Small intestine (tissue), 7 donors: ENCODE results near the gene ERC2. TPM values are rescaled to one million over a fixed set of nuclear protein-coding genes. Genes with fewer than 3 reads are reported as not detected.

Experiments used
- DNase-seq, 2 donors: peaks; one replicate each; pipeline versions ENCODE4 v3.0.0 to v3.0.0-alpha.2; 2013
- FAIRE-seq: peaks from 2 replicates; lab custom pipeline; 2012; peaks lifted over from hg19 to GRCh38; lab: Jason Lieb, UNC
- H3K27ac ChIP-seq, 3 donors: one replicate each; pipeline ENCODE4 v1.5.1; 2013; ENCODE audit warnings: low read length in 2 of 3, mild to moderate bottlenecking in 2 of 3, control low read depth in 1 of 3, inconsistent platforms in 1 of 3, low read depth in 1 of 3, moderate library complexity in 1 of 3
- H3K27me3 ChIP-seq, 3 donors: one replicate each; pipeline ENCODE4 v1.6.1; 2013; ENCODE audit warnings: low read length in 3 of 3, inconsistent platforms in 1 of 3; ENCODE audit not compliant: control insufficient read depth in 3 of 3, insufficient read depth in 3 of 3
- H3K36me3 ChIP-seq, 3 donors: one replicate each; pipeline ENCODE4 v1.6.1; 2013; ENCODE audit warnings: low read length in 3 of 3, inconsistent platforms in 1 of 3, low read depth in 1 of 3, mild to moderate bottlenecking in 1 of 3, moderate library complexity in 1 of 3; ENCODE audit not compliant: control insufficient read depth in 3 of 3, insufficient read depth in 2 of 3
- H3K4me1 ChIP-seq, 3 donors: one replicate each; pipeline ENCODE4 v1.6.1; 2013; ENCODE audit warnings: low read length in 2 of 3, inconsistent platforms in 1 of 3, low read depth in 1 of 3, mild to moderate bottlenecking in 1 of 3, moderate library complexity in 1 of 3; ENCODE audit not compliant: control insufficient read depth in 3 of 3, insufficient read depth in 2 of 3
- H3K4me3 ChIP-seq, 3 donors: one replicate each; pipeline ENCODE4 v1.5.1; 2013; ENCODE audit warnings: low read length in 3 of 3, control low read depth in 1 of 3, inconsistent platforms in 1 of 3, low read depth in 1 of 3, mild to moderate bottlenecking in 1 of 3, moderate library complexity in 1 of 3
- H3K9me3 ChIP-seq, 2 donors: one replicate each; pipeline ENCODE4 v1.6.1; 2013; ENCODE audit warnings: low read depth in 1 of 2, low read length in 1 of 2; ENCODE audit not compliant: control insufficient read depth in 2 of 2, insufficient read depth in 1 of 2
- WGBS, 3 donors: extraction: QIAGEN DNeasy Blood & Tissue Kit; methylation state at CpG; one replicate each; pipeline ENCODE4 v1.1.7; 2013; 5-methylcytosine and 5-hydroxymethylcytosine counted together
- polyA plus RNA-seq, 4 donors: library from polyadenylated mRNA; stranded (reverse) in 3 of 4; unstranded in 1 of 4; fragments of 200-250 nt in 3 of 4; fragments of 120-200 nt in 1 of 4; gene quantifications; one replicate each; pipeline versions ENCODE4 v1.2.1 to v1.2.3, GENCODE V29; 2013
- donor health status: healthy with polysubstance abuse.
- donor health status: control.
- donor health status: control.
- donor health status: Bipolar disorder and iron deficiency.
- donor health status: healthy.

Gene ERC2
- polyA plus RNA-seq, 4 donors: 0.73 to 2.0 TPM; not detected in 2

GRCh38 chr3:55964491-55964985 lies 503.7 kb downstream of the ERC2 start:
- Histone ChIP-seq H3K9me3 (no peaks in the 10 kb centered on the region), H3K4me3 (no peak overlapping the region), H3K27ac (no peak overlapping the region), H3K36me3 (no peaks in the 10 kb centered on the region), H3K27me3 (no peaks in the 10 kb centered on the region), H3K4me1 (no peaks in the 10 kb centered on the region)
- DNase-seq: no peak
- WGBS, 3 donors: 44 to 53% (median 47%) methylated on average over 2 of the region's 2 CpGs
- FAIRE-seq: no peak

GRCh38 chr3:55963601-55964000 lies 504.7 kb downstream of the ERC2 start:
- FAIRE-seq: no peak

GRCh38 chr3:55959471-55960080 lies 508.7 kb downstream of the ERC2 start:
- no peaks in the 10 kb centered on the region for H3K4me1 ChIP-seq
- FAIRE-seq (no peak), DNase-seq (no peak)
- H3K27ac ChIP-seq: no peak overlapping the region
- no peak overlapping the region for H3K4me3 ChIP-seq
- no peaks in the 10 kb centered on the region for H3K36me3 ChIP-seq
- no peaks in the 10 kb centered on the region for H3K9me3 ChIP-seq
- no peaks in the 10 kb centered on the region for H3K27me3 ChIP-seq
- WGBS, 3 donors: 66 to 73% (median 71%) methylated on average over 7 of the region's 7 CpGs

More at GRCh38 chr3:55963601-55964000, 504.7 kb downstream of the ERC2 start:
- H3K4me1 ChIP-seq: no peaks in the 10 kb centered on the region
- no peaks in the 10 kb centered on the region for H3K27me3 ChIP-seq
- 74 to 79% (median 77%) methylated on average over 6 of the region's 6 CpGs for WGBS, 3 donors
- H3K36me3 ChIP-seq: no peaks in the 10 kb centered on the region
- no peak overlapping the region for H3K4me3 ChIP-seq
- no peaks in the 10 kb centered on the region for H3K9me3 ChIP-seq
- no peak overlapping the region for H3K27ac ChIP-seq
- no peak for DNase-seq

- DNase-seq: no peak
- 79 to 92% (median 85%) methylated on average over 8 of the region's 8 CpGs for WGBS, 3 donors
- Histone ChIP-seq H3K27me3 (no peaks in the 10 kb centered on the region), H3K9me3 (no peaks in the 10 kb centered on the region), H3K4me3 (no peak overlapping the region), H3K36me3 (no peaks in the 10 kb centered on the region), H3K27ac (no peak overlapping the region), H3K4me1 (no peaks in the 10 kb centered on the region)
- FAIRE-seq: no peak
These were observed 509.7 kb downstream of the ERC2 start for GRCh38 chr3:55958605-55959004.

- WGBS, 3 donors: 53 to 65% (median 59%) methylated on average over 4 of the region's 4 CpGs
- H3K27ac ChIP-seq: no peak overlapping the region
- no peak overlapping the region for H3K4me3 ChIP-seq
- H3K4me1 ChIP-seq: no peaks in the 10 kb centered on the region
- no peaks in the 10 kb centered on the region for H3K36me3 ChIP-seq
- DNase-seq: no peak
- H3K9me3 ChIP-seq: no peaks in the 10 kb centered on the region
- no peak for FAIRE-seq
- H3K27me3 ChIP-seq: no peaks in the 10 kb centered on the region
These were observed 512.3 kb downstream of the ERC2 start for GRCh38 chr3:55955891-55956477.

- FAIRE-seq (no peak), DNase-seq (no peak)
- Histone ChIP-seq H3K36me3 (no peaks in the 10 kb centered on the region), H3K9me3 (no peaks in the 10 kb centered on the region), H3K27ac (no peak overlapping the region), H3K4me1 (no peaks in the 10 kb centered on the region), H3K27me3 (no peaks in the 10 kb centered on the region), H3K4me3 (no peak overlapping the region)
- 50 to 54% (median 52%) methylated on average over 4 of the region's 4 CpGs for WGBS, 3 donors
These were observed 516.9 kb downstream of the ERC2 start for GRCh38 chr3:55951388-55951787.

- H3K36me3 ChIP-seq: no peaks in the 10 kb centered on the region
- DNase-seq (no peak), FAIRE-seq (no peak)
- H3K4me1 ChIP-seq: no peaks in the 10 kb centered on the region
- 68 to 79% (median 69%) methylated on average over 5 of the region's 5 CpGs for WGBS, 3 donors
- no peaks in the 10 kb centered on the region for H3K9me3 ChIP-seq
- no peak overlapping the region for H3K4me3 ChIP-seq
- no peaks in the 10 kb centered on the region for H3K27me3 ChIP-seq
- no peak overlapping the region for H3K27ac ChIP-seq
These were observed 520.9 kb downstream of the ERC2 start for GRCh38 chr3:55947406-55947805.

GRCh38 chr3:55946574-55947160 lies 521.6 kb downstream of the ERC2 start:
- WGBS, 3 donors: 78 to 79% (median 78%) methylated on average over 4 of the region's 4 CpGs
- Histone ChIP-seq H3K27me3 (no peaks in the 10 kb centered on the region), H3K4me1 (no peaks in the 10 kb centered on the region), H3K36me3 (no peaks in the 10 kb centered on the region), H3K9me3 (no peaks in the 10 kb centered on the region), H3K27ac (no peak overlapping the region), H3K4me3 (no peak overlapping the region)
- DNase-seq (no peak), FAIRE-seq (no peak)
